NCI-H2107 (cell line): Measurements from ENCODE around the gene PGBD5.

ENCODE experiments used
- DNase-seq: peaks from one replicate; lab custom pipeline; 2025; lab: John Stamatoyannopoulos, UW

PGBD5 gene

GRCh38 chr1:230279583-230279945 is 146.6 kb downstream of the PGBD5 start:
- DNase-seq: no peak

GRCh38 chr1:230278871-230279582 is 147.1 kb downstream of the PGBD5 start:
- no peak for DNase-seq

- no peak for DNase-seq
These were observed 147.8 kb downstream of the PGBD5 start for GRCh38 chr1:230278376-230278775.

- DNase-seq: peak; percentile 67
These were observed 148.7 kb downstream of the PGBD5 start for GRCh38 chr1:230277201-230278025.

- DNase-seq: no peak
These were observed 149.7 kb downstream of the PGBD5 start for GRCh38 chr1:230276401-230276800.

GRCh38 chr1:230274254-230274653 is 151.9 kb downstream of the PGBD5 start:
- DNase-seq: no peak

- DNase-seq: no peak
These were observed 152.9 kb downstream of the PGBD5 start for GRCh38 chr1:230273141-230273710.

DNA sequence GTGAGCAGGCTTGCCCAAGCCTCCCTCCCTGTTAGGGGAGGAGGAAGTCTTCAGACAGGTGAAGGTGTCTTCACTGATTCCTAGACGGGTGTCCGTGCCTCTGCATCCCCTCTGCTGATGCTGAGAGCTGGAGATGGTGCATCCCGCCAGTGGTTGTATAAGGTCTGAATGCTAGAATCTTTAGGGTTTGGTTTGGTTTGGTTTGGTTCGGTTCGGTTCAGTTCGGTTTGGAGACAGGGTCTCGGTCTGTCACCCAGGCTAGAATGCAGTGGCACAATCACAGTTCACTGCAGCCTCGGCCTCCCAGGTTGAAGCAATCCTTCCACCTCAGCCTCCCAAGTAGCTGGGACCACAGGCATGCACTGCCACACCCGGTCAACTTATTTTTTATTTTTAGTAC is 153.6 kb downstream of the PGBD5 start:
- no peak for DNase-seq

GRCh38 chr1:230271300-230272035 is 154.7 kb downstream of the PGBD5 start:
- DNase-seq: no peak

DNA sequence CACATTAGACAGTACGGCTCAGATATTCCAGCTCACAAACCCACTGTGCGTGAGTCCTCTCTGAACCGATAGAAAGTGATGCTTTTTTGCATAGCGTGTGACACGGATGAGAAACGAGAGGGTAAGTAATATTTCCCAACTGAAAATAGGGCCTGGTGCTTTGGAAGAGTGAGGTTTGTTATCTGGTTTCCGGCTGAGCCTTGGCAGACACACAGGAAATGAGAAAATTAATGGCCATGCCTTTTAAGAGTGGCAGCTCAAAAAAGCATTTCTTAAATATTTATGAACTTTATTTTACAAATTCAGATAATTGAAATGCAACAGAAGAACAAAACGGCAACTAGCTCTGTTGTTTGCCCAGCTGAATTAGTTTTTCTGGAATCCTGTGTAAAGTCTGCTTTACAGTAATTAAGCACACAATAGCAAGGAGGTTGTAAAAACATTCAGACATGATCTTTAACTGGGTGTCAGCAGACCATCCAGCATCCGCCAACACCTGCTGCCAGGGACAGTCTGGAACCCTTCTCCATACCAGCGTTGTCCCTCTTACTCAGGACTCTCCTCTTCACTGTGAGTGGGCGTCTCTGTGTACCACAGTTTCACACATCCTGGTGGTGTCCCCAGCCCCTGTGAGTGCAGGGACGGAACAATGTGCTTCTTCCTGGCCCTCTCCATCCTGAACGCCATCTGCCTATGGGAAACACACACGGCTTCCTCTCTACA is 155.4 kb downstream of the PGBD5 start:
- no peak for DNase-seq

DNA sequence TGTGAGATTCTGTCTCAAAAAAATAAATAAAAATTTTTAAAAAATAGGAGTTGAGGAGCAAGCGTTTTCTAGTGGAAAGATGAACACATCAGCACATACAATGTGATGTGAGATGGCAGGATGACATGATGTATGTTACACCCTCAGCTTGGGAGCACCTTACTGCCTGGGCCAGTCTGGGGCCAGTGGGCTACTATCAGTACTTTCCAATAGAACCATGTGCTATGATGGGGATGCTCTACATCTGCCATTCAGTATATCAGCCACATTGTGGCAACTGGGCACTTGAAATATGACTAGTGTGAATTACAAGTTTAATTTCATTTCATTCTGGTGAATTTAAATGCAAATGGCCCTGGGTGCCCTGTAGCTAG is 156.0 kb downstream of the PGBD5 start:
- DNase-seq: no peak

- DNase-seq: peak; percentile 72
These were observed 157.6 kb downstream of the PGBD5 start for GRCh38 chr1:230268371-230269170.

DNA sequence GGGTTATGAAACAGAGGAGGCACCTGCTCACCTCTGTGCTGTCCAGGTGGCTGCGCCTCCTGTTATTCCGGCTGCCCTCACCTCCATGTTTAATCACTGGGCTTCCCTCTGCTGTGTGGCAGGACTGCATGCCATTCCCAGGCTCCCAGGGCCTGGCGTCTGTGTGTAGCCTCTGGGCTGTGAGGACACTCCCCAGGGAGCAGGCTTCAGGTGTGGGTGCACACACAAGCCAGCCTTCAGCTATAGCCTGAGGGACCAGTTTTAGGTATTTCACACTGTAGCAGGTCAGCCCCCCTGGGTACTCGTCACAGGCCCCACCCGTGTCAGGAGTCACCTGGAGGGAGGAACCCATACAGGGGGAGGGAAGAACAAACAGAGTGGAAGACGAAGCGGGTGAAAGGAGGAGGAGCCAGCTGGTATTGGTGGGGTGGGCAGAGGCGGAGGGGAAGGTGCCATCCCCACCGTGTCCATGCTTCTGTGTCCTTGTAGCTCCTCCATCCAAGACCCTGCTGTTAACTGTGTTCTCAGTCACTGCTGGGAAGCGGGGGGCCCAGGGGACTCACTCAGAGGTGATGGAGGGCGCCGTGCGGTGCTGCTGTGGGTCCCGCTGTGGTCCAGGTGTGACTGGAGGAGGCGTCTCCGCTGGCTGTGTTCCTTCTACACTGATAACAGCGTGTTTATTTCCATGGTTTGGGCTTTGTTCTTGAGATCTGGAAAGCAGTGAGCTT is 158.6 kb downstream of the PGBD5 start:
- peak; percentile 64 for DNase-seq

DNA sequence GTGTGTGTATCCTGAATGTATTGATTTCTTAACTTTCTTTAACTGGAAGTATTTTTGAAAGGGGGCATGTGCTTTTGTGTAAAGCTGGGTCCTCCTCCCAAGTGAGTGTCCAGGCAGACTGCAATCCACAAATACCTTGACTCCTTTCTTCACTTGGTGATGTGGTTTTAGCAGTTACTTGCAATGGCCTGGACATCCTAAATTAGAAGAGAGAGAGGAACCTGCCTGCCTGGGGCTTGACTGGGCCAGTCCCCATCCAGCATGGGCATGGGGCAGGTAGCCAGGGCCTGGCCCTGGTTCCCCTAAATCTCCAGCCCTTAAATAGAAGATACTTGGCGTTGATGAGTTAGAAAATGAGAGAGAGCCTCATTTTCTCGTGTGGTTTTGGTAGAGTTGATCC is 159.7 kb downstream of the PGBD5 start:
- DNase-seq: no peak

DNA sequence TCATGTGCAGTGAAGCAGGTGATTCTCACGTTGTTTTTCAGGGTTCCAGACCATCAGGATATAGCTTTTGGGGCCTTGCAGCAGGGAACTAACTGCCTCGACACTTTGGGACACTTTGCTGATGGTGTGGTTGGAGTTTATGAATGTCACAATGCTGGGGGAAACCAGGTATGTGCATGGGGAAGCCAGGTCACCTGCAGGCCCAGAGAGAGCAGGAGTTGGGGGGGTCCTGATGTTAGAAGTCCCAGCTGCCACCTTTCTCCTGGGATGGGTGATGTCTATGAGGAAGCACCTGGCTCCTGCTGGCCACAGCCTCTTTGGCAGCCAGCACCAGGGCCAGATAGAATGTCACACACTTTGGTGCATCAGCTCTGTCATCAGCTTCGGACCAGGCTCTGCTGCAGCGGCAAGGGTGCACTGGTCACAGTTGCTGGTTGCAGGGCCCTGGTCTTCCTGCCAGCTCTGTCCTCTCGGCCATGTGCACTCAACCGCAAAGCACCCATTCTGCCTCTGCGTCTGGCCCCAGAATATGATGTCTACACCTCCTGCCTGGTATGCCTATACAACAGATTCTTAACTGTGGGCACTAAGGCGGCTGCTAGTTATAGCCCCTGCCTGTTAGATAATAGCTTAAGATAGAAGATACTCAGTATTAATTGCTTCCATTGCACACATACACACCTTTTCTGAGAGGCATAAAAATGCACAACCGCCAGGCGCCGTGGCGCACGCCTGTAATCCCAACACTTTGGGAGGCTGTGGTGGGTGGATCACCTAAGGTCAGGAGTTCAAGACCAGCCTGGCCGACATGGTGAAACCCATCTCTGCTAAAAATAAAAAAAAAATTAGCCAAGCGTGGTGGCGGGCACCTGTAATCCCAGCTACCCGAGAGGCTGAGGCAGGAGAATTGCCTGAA is 160.7 kb downstream of the PGBD5 start:
- DNase-seq: no peak
